Mucosa of rectum (tissue), 2 donors: Measurements from ENCODE around the gene SYT1.
"Not testable (repeated sequence)": the region's sequence is repeated elsewhere in the genome, so short reads cannot be mapped to it uniquely, and the experiment has no call there.

Experiments used
- H3K27ac ChIP-seq, 2 donors: one replicate each; pipeline ENCODE4 v1.7.0; 2013; ENCODE audit warnings: inconsistent platforms in 2 of 2, low read depth in 2 of 2, low read length in 2 of 2
- H3K27me3 ChIP-seq, 2 donors: one replicate each; pipeline ENCODE4 v1.7.0; 2013; ENCODE audit warnings: low read length in 2 of 2; ENCODE audit not compliant: control insufficient read depth in 2 of 2, insufficient read depth in 2 of 2
- H3K36me3 ChIP-seq, 2 donors: one replicate each; pipeline ENCODE4 v1.7.0; 2013; ENCODE audit warnings: low read length in 2 of 2; ENCODE audit not compliant: control insufficient read depth in 2 of 2, insufficient read depth in 2 of 2
- H3K4me1 ChIP-seq, 2 donors: one replicate each; pipeline ENCODE4 v1.7.0; 2013; ENCODE audit warnings: low read length in 2 of 2, mild to moderate bottlenecking in 1 of 2; ENCODE audit not compliant: control insufficient read depth in 2 of 2, insufficient read depth in 2 of 2
- H3K4me3 ChIP-seq, 2 donors: one replicate each; pipeline ENCODE4 v1.7.0; 2013; ENCODE audit warnings: low read length in 2 of 2
- H3K9ac ChIP-seq, 2 donors: one replicate each; pipeline ENCODE4 v1.7.0; 2013; ENCODE audit warnings: low read length in 2 of 2, low read depth in 1 of 2, mild to moderate bottlenecking in 1 of 2
- H3K9me3 ChIP-seq, 2 donors: one replicate each; pipeline ENCODE4 v1.7.0; 2013; ENCODE audit warnings: low read length in 2 of 2; ENCODE audit not compliant: control insufficient read depth in 2 of 2
- donor health status: healthy.
- donor health status: Normal muscosa, but diverticular disease.

The SYT1 gene

GRCh38 chr12:79186506-79186905 lies 321.9 kb downstream of the SYT1 start:
- H3K4me3 ChIP-seq: no peak overlapping the region
- no peaks in the 10 kb centered on the region for H3K27me3 ChIP-seq
- no peaks in the 10 kb centered on the region for H3K4me1 ChIP-seq
- H3K27ac ChIP-seq: no peak overlapping the region
- no peak overlapping the region for H3K9ac ChIP-seq
- no peaks in the 10 kb centered on the region for H3K36me3 ChIP-seq
- no peaks in the 10 kb centered on the region for H3K9me3 ChIP-seq

- no peaks in the 10 kb centered on the region for H3K27me3 ChIP-seq
- no peaks in the 10 kb centered on the region for H3K9me3 ChIP-seq
- no peaks in the 10 kb centered on the region for H3K4me1 ChIP-seq
- no peak overlapping the region for H3K9ac ChIP-seq
- no peaks in the 10 kb centered on the region for H3K36me3 ChIP-seq
- no peak overlapping the region for H3K4me3 ChIP-seq
- H3K27ac ChIP-seq: no peak overlapping the region
Observed at GRCh38 chr12:79187032-79187431, 322.5 kb downstream of the SYT1 start.

GRCh38 chr12:79191391-79191790 lies 326.8 kb downstream of the SYT1 start:
- no peaks in the 10 kb centered on the region for H3K4me1 ChIP-seq
- no peak overlapping the region for H3K4me3 ChIP-seq
- H3K36me3 ChIP-seq: no peaks in the 10 kb centered on the region
- H3K9ac ChIP-seq: no peak overlapping the region
- no peaks in the 10 kb centered on the region for H3K9me3 ChIP-seq
- no peak overlapping the region for H3K27ac ChIP-seq
- H3K27me3 ChIP-seq: no peaks in the 10 kb centered on the region

GRCh38 chr12:79194595-79194994 lies 330.0 kb downstream of the SYT1 start:
- H3K9me3 ChIP-seq: no peaks in the 10 kb centered on the region
- H3K4me1 ChIP-seq: no peaks in the 10 kb centered on the region
- H3K9ac ChIP-seq: no peak overlapping the region
- H3K27ac ChIP-seq: no peak overlapping the region
- H3K36me3 ChIP-seq: no peaks in the 10 kb centered on the region
- H3K4me3 ChIP-seq: no peak overlapping the region
- no peaks in the 10 kb centered on the region for H3K27me3 ChIP-seq

- Histone ChIP-seq H3K36me3 (no peaks in the 10 kb centered on the region), H3K9me3 (no peaks in the 10 kb centered on the region), H3K4me1 (no peaks in the 10 kb centered on the region), H3K9ac (no peak overlapping the region), H3K4me3 (no peak overlapping the region), H3K27me3 (no peaks in the 10 kb centered on the region), H3K27ac (no peak overlapping the region)
Observed at GRCh38 chr12:79199166-79199565, 334.6 kb downstream of the SYT1 start.

GRCh38 chr12:79200176-79200575 lies 335.6 kb downstream of the SYT1 start:
- Histone ChIP-seq H3K9ac (no peak overlapping the region), H3K27me3 (no peaks in the 10 kb centered on the region), H3K4me3 (no peak overlapping the region), H3K9me3 (no peaks in the 10 kb centered on the region), H3K4me1 (no peaks in the 10 kb centered on the region), H3K27ac (no peak overlapping the region), H3K36me3 (no peaks in the 10 kb centered on the region)

- no peaks in the 10 kb centered on the region for H3K9me3 ChIP-seq
- H3K4me3 ChIP-seq: no peak overlapping the region
- H3K9ac ChIP-seq: no peak overlapping the region
- H3K4me1 ChIP-seq: no peaks in the 10 kb centered on the region
- H3K27ac ChIP-seq: no peak overlapping the region
- H3K36me3 ChIP-seq: no peaks in the 10 kb centered on the region
- no peaks in the 10 kb centered on the region for H3K27me3 ChIP-seq
Observed at GRCh38 chr12:79203058-79203647, 338.6 kb downstream of the SYT1 start.

GRCh38 chr12:79206871-79207270 lies 342.3 kb downstream of the SYT1 start:
- Histone ChIP-seq H3K36me3 (no peaks in the 10 kb centered on the region), H3K9ac (no peak overlapping the region), H3K27me3 (no peaks in the 10 kb centered on the region), H3K9me3 (no peaks in the 10 kb centered on the region), H3K27ac (no peak overlapping the region), H3K4me1 (no peaks in the 10 kb centered on the region), H3K4me3 (no peak overlapping the region)

GRCh38 chr12:79210403-79210802 lies 345.8 kb downstream of the SYT1 start:
- not testable (repeated sequence) for H3K9ac ChIP-seq, H3K9me3 ChIP-seq, H3K27me3 ChIP-seq, H3K36me3 ChIP-seq, H3K27ac ChIP-seq, H3K4me1 ChIP-seq, H3K4me3 ChIP-seq

GRCh38 chr12:79217306-79217705 lies 352.7 kb downstream of the SYT1 start:
- Histone ChIP-seq H3K9me3 (no peaks in the 10 kb centered on the region), H3K36me3 (no peaks in the 10 kb centered on the region), H3K4me3 (no peak overlapping the region), H3K4me1 (no peaks in the 10 kb centered on the region), H3K27me3 (no peaks in the 10 kb centered on the region), H3K9ac (no peak overlapping the region), H3K27ac (no peak overlapping the region)

GRCh38 chr12:79223210-79223609 lies 358.6 kb downstream of the SYT1 start:
- Histone ChIP-seq H3K4me3 (no peak overlapping the region), H3K36me3 (no peaks in the 10 kb centered on the region), H3K27ac (no peak overlapping the region), H3K9ac (no peak overlapping the region), H3K9me3 (peaks cover 0 to 6% of the 10 kb centered on the region in 2 donors), H3K4me1 (no peaks in the 10 kb centered on the region), H3K27me3 (no peaks in the 10 kb centered on the region)
